Stimulated activated CD4-positive, alpha-beta T cell treated with anti-CD3 and anti-CD28 coated beads, Interleukin-1b, Interleukin-23, amount 100 ng/mL, for 48 hours (primary cell): ENCODE measurements around the gene FEV.
A peak's percentile ranks its signal among the peaks of the same experiment; 100 is the strongest.

Experiments
- DNase-seq: peaks from one replicate; pipeline ENCODE4 v3.0.0-alpha.2; 2020

Gene FEV

GRCh38 chr2:218985021-218985324, at the start of gene FEV:
Gene FEV (minus strand): TSS chr2:218985184. CDS start chr2:218985075, 109 bp downstream.
- DNase-seq, result no peak

- no peak for DNase-seq
These were observed 47.2 kb upstream of the FEV start for GRCh38 chr2:219032051-219032745.

GRCh38 chr2:219031005-219031738, 46.2 kb upstream of the FEV start:
- no peak for DNase-seq

GRCh38 chr2:219030177-219030940, 45.4 kb upstream of the FEV start:
- no peak for DNase-seq

GRCh38 chr2:219029829-219030165, 44.8 kb upstream of the FEV start:
- DNase-seq, result peak; percentile 74

- no peak for DNase-seq
These were observed 44.2 kb upstream of the FEV start for GRCh38 chr2:219028996-219029828.

GRCh38 chr2:219028141-219028540, 43.2 kb upstream of the FEV start:
- DNase-seq, result no peak

GRCh38 chr2:219027511-219028055, 42.6 kb upstream of the FEV start:
- no peak for DNase-seq

GRCh38 chr2:219026946-219027345, 42.0 kb upstream of the FEV start:
- no peak for DNase-seq

- DNase-seq, result no peak
These were observed 40.9 kb upstream of the FEV start for GRCh38 chr2:219025637-219026585.

GRCh38 chr2:219024059-219024458, 39.1 kb upstream of the FEV start:
- no peak for DNase-seq

- no peak for DNase-seq
These were observed 38.1 kb upstream of the FEV start for GRCh38 chr2:219023045-219023605.

- no peak for DNase-seq
These were observed 37.6 kb upstream of the FEV start for GRCh38 chr2:219022616-219023015.

GRCh38 chr2:219022041-219022440, 37.1 kb upstream of the FEV start:
- no peak for DNase-seq

- no peak for DNase-seq
These were observed 36.6 kb upstream of the FEV start for GRCh38 chr2:219021591-219021990.

GRCh38 chr2:219020604-219021365, 35.8 kb upstream of the FEV start:
- DNase-seq, result no peak

- no peak for DNase-seq
These were observed 34.5 kb upstream of the FEV start for GRCh38 chr2:219019436-219019835.

- no peak for DNase-seq
These were observed 33.7 kb upstream of the FEV start for GRCh38 chr2:219018726-219019125.

GRCh38 chr2:219018286-219018685, 33.3 kb upstream of the FEV start:
- DNase-seq, result no peak

- no peak for DNase-seq
These were observed 32.4 kb upstream of the FEV start for GRCh38 chr2:219017201-219017931.
